ENCODE measurements around the gene ADCY9. TPM values are rescaled to one million over a fixed set of nuclear protein-coding genes. Genes with fewer than 3 reads are reported as not detected.
"Not testable (repeated sequence)": the region's sequence is repeated elsewhere in the genome, so short reads cannot be mapped to it uniquely, and the experiment has no call there.

The ADCY9 gene
- total RNA-seq, 1 donor from 2014 or later: 6.7 TPM

GRCh38 chr16:4036952-4037351 lies 79.3 kb downstream of the ADCY9 start:
- not testable (repeated sequence) for DNase-seq (ENCODE audit: low read depth in 2 of 2)

- DNase-seq (ENCODE audit: low read depth in 2 of 2): no peak
Observed at GRCh38 chr16:4034963-4035362, 81.3 kb downstream of the ADCY9 start.

GRCh38 chr16:4033951-4034350 lies 82.3 kb downstream of the ADCY9 start:
- DNase-seq (ENCODE audit: low read depth in 2 of 2): no peak

GRCh38 chr16:4032768-4033167 lies 83.5 kb downstream of the ADCY9 start:
- DNase-seq (ENCODE audit: low read depth in 2 of 2): peak in 1 of 2 donors; percentile 55

- DNase-seq (ENCODE audit: low read depth in 2 of 2): no peak
Observed at GRCh38 chr16:4028144-4028543, 88.1 kb downstream of the ADCY9 start.

- DNase-seq (ENCODE audit: low read depth in 2 of 2): no peak
Observed at GRCh38 chr16:4026854-4027253, 89.4 kb downstream of the ADCY9 start.

- no peak for DNase-seq (ENCODE audit: low read depth in 2 of 2)
Observed at GRCh38 chr16:4025428-4025827, 90.8 kb downstream of the ADCY9 start.

- DNase-seq (ENCODE audit: low read depth in 2 of 2): no peak
Observed at GRCh38 chr16:4021916-4022315, 94.3 kb downstream of the ADCY9 start.

- DNase-seq (ENCODE audit: low read depth in 2 of 2): no peak
Observed at GRCh38 chr16:4021070-4021779, 95.0 kb downstream of the ADCY9 start.

GRCh38 chr16:4019371-4019791 lies 96.9 kb downstream of the ADCY9 start:
- no peak for DNase-seq (ENCODE audit: low read depth in 2 of 2)

GRCh38 chr16:4018391-4018790 lies 97.9 kb downstream of the ADCY9 start:
- DNase-seq (ENCODE audit: low read depth in 2 of 2): no peak

GRCh38 chr16:4017807-4018206 lies 98.4 kb downstream of the ADCY9 start:
- no peak for DNase-seq (ENCODE audit: low read depth in 2 of 2)

- DNase-seq (ENCODE audit: low read depth in 2 of 2): no peak
Observed at GRCh38 chr16:4016658-4017057, 99.6 kb downstream of the ADCY9 start.

GRCh38 chr16:4016005-4016352 lies 100.3 kb downstream of the ADCY9 start:
- DNase-seq (ENCODE audit: low read depth in 2 of 2): no peak

GRCh38 chr16:4015275-4016004 lies 100.8 kb downstream of the ADCY9 start:
- DNase-seq (ENCODE audit: low read depth in 2 of 2): peak in 1 of 2 donors; percentile 56

- no peak for DNase-seq (ENCODE audit: low read depth in 2 of 2)
Observed at GRCh38 chr16:4011940-4012629, 104.2 kb downstream of the ADCY9 start.

- DNase-seq (ENCODE audit: low read depth in 2 of 2): peak; percentile 30 to 50
Observed at GRCh38 chr16:4011225-4011939, 104.9 kb downstream of the ADCY9 start.

GRCh38 chr16:4010225-4011158 lies 105.8 kb downstream of the ADCY9 start:
- peak in 1 of 2 donors; percentile 31 for DNase-seq (ENCODE audit: low read depth in 2 of 2)

- DNase-seq (ENCODE audit: low read depth in 2 of 2): no peak
Observed at GRCh38 chr16:4009177-4009576, 107.1 kb downstream of the ADCY9 start.

GRCh38 chr16:4008116-4008515 lies 108.1 kb downstream of the ADCY9 start:
- no peak for DNase-seq (ENCODE audit: low read depth in 2 of 2)
